Transverse colon (tissue), 4 donors: ENCODE measurements around the gene UMAD1. TPM values are rescaled to one million over a fixed set of nuclear protein-coding genes. Genes with fewer than 3 reads are reported as not detected.

Experiments used
- DNase-seq: peaks from one replicate; pipeline ENCODE4 v3.0.0-alpha.2; 2019
- H3K27ac ChIP-seq, 4 donors: fragments of 200-600 bp; sonication (generic); 2 replicates each; pipeline ENCODE4 v1.5.1; 2016 to 2018; ENCODE audit warnings: inconsistent platforms in 4 of 4
- H3K27me3 ChIP-seq: fragments of 200-600 bp; sonication (generic); 2 replicates; pipeline ENCODE4 v1.5.1; 2017; ENCODE audit warnings: inconsistent platforms
- H3K36me3 ChIP-seq, 4 donors: fragments of 200-600 bp; sonication (generic); 2 replicates each; pipeline ENCODE4 v1.5.1; 2017 to 2019; ENCODE audit warnings: inconsistent platforms in 4 of 4
- H3K4me1 ChIP-seq, 4 donors: fragments of 200-600 bp; sonication (generic); 2 replicates each; pipeline ENCODE4 v1.5.1; 2017 to 2020; ENCODE audit warnings: inconsistent platforms in 4 of 4
- H3K4me3 ChIP-seq, 4 donors: fragments of 200-600 bp; sonication (generic); 1 replicate in 1 of 4; 2 replicates in 3 of 4; pipeline versions ENCODE4 v1.5.1 to v1.6.1; 2017 to 2019; ENCODE audit warnings: inconsistent platforms in 4 of 4
- H3K9me3 ChIP-seq, 2 donors: fragments of 200-600 bp; sonication (generic); 2 replicates each; pipeline ENCODE4 v1.5.1; 2017 to 2019; ENCODE audit warnings: inconsistent platforms in 2 of 2
- CTCF ChIP-seq, 5 experiments: fragments of 200-600 bp in 3 of 5; fragments of 450-650 bp in 2 of 5; sonication (generic) in 3 of 5; IDR thresholded peaks; 1 replicate in 2 of 5; 2 replicates in 3 of 5; pipeline ENCODE4 v1.5.1; 2016 to 2017; ENCODE audit warnings: antibody characterized with exemption in 5 of 5, inconsistent platforms in 3 of 5, mild to moderate bottlenecking in 2 of 5, moderate library complexity in 1 of 5
- EP300 ChIP-seq: sonication (generic); formaldehyde crosslinking; IDR thresholded peaks from one replicate; pipeline ENCODE4 v1.6.1; 2017; ENCODE audit warnings: antibody characterized with exemption, low read depth
- POLR2A ChIP-seq: fragments of 450-650 bp; IDR thresholded peaks from one replicate; pipeline ENCODE4 v1.6.1; 2016; ENCODE audit warnings: antibody characterized with exemption, mild to moderate bottlenecking, moderate library complexity
- POLR2AphosphoS5 ChIP-seq, 3 donors: sonication (generic); formaldehyde crosslinking; IDR thresholded peaks; one replicate each; pipeline ENCODE4 v1.6.1; 2016; ENCODE audit warnings: antibody characterized with exemption in 3 of 3
- WGBS, 2 donors: methylation state at CpG; one replicate each; pipeline ENCODE4 v1.1.5; 2018; ENCODE audit warnings: low coverage in 1 of 2; 5-methylcytosine and 5-hydroxymethylcytosine counted together
- in situ Hi-C, 4 donors: fragments of 200-750 bp; cut with MboI; loops; one replicate each; pipeline versions ENCODE4 v1.15.0 to v1.15.1; 2017; ENCODE audit warnings: low sequenced_read_pairs in 3 of 4, low pct_ligation_motif_present in 1 of 4, low pct_unique_long_range_greater_than_20kb in 1 of 4
- intact Hi-C: fragments of 100-400 bp; cut with DNase I; formaldehyde crosslinking; loops from one replicate; pipeline ENCODE4 v1.15.1; 2023; ENCODE audit warnings: low total_unique reads
- total RNA-seq, 4 donors: library from RNA; depleted of rRNA; stranded (reverse); fragments of >200 nt; gene quantifications; one replicate each; pipeline ENCODE4 v1.1.0, GENCODE V29; 2016

UMAD1 gene
- total RNA-seq, 4 donors from 2014 or later = 0.40 to 21.3 (median 14.6) TPM

- no peak for DNase-seq
- Histone ChIP-seq H3K36me3 (no peaks in the 10 kb centered on the region), H3K27ac (peak overlapping the region in 1 of 4 donors; percentile 12), H3K4me3 (no peak overlapping the region), H3K27me3 (no peaks in the 10 kb centered on the region), H3K4me1 (peaks cover 0 to 21% (median 5%) of the 10 kb centered on the region in 4 donors), H3K9me3 (no peaks in the 10 kb centered on the region)
- TF ChIP-seq POLR2AphosphoS5 (IDR thresholded peaks at IDR 0.05) (no peak), POLR2A (no peak), CTCF (IDR thresholded peaks at IDR 0.05) (no peak), EP300 (no peak)
- in situ Hi-C loops (no loop called here), intact Hi-C loops (no loop called here)
Observed at GRCh38 chr7:7731732-7732131, 91.2 kb downstream of the UMAD1 start.

GRCh38 chr7:7732621-7733281 is 92.2 kb downstream of the UMAD1 start:
- Histone ChIP-seq H3K4me1 (peaks cover under 1 to 22% (median 5%) of the 10 kb centered on the region in 4 donors), H3K9me3 (no peaks in the 10 kb centered on the region), H3K27ac (peak overlapping the region in 2 of 4 donors; percentile 12 to 13), H3K27me3 (no peaks in the 10 kb centered on the region), H3K4me3 (no peak overlapping the region), H3K36me3 (no peaks in the 10 kb centered on the region)
- in situ Hi-C loops = no loop called here
- WGBS, 2 donors = 57 to 66% methylated on average over 4 of the region's 4 CpGs
- DNase-seq = no peak
- TF ChIP-seq CTCF (IDR thresholded peaks at IDR 0.05) (no peak), EP300 (no peak), POLR2AphosphoS5 (IDR thresholded peaks at IDR 0.05) (no peak), POLR2A (no peak)
- intact Hi-C loops = no loop called here

GRCh38 chr7:7736671-7737070 is 96.1 kb downstream of the UMAD1 start:
- H3K27me3 ChIP-seq = no peaks in the 10 kb centered on the region
- 80 to 100% methylated on average over 1 to 2 of the region's 2 CpGs for WGBS, 2 donors
- intact Hi-C loops = no loop called here
- H3K4me1 ChIP-seq = peaks cover 0 to 43% (median 7%) of the 10 kb centered on the region in 4 donors
- no peak overlapping the region for H3K27ac ChIP-seq
- H3K4me3 ChIP-seq = no peak overlapping the region
- no peaks in the 10 kb centered on the region for H3K9me3 ChIP-seq
- TF ChIP-seq EP300 (no peak), POLR2A (no peak), POLR2AphosphoS5 (IDR thresholded peaks at IDR 0.05) (no peak), CTCF (IDR thresholded peaks at IDR 0.05) (no peak)
- in situ Hi-C loops = no loop called here
- no peak for DNase-seq
- no peaks in the 10 kb centered on the region for H3K36me3 ChIP-seq

GRCh38 chr7:7737674-7738073 is 97.1 kb downstream of the UMAD1 start:
- TF ChIP-seq CTCF (IDR thresholded peaks at IDR 0.05) (no peak), POLR2AphosphoS5 (IDR thresholded peaks at IDR 0.05) (no peak), EP300 (no peak), POLR2A (no peak)
- intact Hi-C loops = no loop called here
- in situ Hi-C loops = no loop called here
- Histone ChIP-seq H3K4me1 (peaks cover 0 to 33% (median 5%) of the 10 kb centered on the region in 4 donors), H3K4me3 (no peak overlapping the region), H3K36me3 (no peaks in the 10 kb centered on the region), H3K27me3 (no peaks in the 10 kb centered on the region), H3K9me3 (no peaks in the 10 kb centered on the region), H3K27ac (no peak overlapping the region)
- DNase-seq = no peak
